Measurements from ENCODE around the gene QKI.
"Not testable (repeated sequence)": the region's sequence is repeated elsewhere in the genome, so short reads cannot be mapped to it uniquely, and the experiment has no call there.

The QKI gene

DNA sequence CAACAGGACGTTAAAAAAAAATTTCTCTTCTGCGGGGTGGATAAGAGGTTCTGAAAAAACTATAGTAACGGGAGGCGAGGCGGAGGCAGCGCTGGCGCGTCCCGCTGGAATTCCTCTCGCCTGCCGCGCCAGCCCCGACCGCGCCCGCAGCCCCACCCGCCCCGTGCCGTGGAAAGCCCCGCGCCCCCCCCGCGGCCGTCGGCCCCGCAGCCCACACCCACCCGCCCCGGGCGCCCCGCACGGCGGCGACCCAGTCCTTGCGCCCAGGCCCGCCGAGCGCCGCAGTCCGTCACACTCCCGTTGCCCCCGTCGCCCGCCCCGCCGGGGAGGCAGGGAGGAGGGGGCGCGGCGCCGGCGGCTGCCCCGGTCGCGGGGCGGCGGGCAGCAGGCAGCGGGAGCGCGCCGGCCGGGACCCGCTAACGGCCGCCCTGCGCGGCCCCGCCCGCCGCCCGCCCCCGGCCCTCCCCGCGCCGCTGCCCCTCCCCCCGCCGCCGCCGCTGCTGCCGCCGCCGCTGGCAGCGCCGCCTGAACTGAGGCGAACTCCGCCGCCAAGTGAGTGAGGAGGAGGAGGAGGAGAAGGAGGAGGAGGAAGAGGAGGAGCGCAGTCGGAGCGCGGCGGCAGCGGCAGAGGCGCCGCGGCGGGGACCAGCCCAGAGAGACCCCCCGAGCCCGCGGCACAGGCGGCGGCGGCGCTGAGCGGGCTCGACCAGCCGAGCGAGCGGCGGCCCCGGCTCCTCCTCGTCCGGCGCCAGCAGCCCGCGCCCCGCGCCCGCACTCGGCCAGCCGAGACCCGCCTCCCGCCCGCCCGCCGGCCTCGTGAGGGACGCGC, at the start of gene QKI:
Gene QKI (plus strand): TSS at position 602 of the 829 bp plus-strand sequence. CDS start 476 bp downstream, outside the sequence.
- DNase-seq (ENCODE audit: low read depth, low spot score) = no peak

DNA sequence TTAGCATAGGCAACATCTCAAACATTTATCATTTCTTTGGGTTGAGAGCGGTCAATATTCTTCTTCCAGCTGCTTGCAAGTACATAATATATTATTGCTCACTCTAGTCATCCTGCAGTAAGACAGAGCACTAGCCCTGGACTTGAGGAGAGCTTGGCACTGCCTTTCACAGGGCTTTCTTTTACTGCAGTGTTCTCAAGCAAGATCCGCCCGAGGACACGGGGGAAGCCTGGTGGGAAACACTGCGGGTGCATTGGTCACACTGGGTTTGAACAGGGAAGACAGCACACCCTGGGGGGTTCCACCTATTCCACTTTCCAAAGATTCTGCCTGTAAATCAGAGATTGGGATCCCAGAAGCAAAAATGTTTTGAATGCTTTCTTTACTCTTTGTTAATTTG, 48.2 kb upstream of the QKI start:
- DNase-seq (ENCODE audit: low read depth, low spot score) = no peak

DNA sequence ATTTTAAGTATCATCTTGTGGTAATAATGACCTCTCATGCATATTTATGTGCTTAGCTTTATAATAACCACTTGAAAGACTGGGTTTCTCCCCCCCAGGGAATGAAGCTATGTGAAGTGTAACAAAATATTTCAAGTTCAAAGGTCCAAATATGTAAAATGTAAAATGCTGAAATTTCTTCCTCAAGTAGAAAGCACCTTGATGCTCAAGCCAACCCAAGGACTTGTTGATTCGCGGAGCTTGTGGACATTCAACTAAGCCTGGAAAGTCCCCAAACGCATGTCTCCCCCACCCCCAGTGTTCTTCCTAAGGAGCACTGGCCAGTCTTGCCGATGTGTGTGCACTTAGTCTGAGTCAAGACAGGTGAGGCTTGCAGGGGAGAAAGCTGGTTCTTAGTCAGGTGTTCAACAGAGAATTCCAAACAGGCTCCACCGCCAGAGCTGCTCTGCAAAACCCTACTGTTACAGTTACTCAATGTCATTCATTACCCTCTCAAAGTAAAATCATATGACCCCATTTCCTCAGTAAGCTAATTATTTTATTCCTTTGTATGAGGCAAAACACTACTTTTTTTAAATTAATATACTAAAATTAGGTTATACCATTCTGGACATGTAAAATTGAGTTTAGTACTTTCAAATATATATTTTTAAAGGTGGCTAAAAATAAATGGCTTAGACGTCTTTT, 46.9 kb upstream of the QKI start:
- DNase-seq (ENCODE audit: low read depth, low spot score) = no peak

DNA sequence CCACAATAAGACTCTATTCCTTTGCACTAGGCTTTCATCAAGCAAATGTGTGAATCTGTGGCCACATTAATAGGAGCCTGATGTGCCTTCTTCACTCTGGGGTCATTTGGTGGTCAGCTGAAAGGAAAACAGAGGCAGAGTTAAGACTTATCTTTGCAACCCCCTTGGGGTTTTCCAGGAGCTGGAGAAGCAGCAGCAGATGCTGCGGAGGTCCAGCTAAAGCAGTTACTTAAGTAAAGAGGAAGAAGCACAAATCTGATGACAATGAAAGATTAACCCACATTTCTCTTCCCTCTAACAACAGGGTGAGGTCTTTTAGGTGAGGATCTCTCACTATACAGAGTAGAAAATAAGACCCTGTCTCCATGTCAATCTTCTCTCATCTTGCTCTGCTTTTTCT, 45.4 kb upstream of the QKI start:
- no peak for DNase-seq (ENCODE audit: low read depth, low spot score)

DNA sequence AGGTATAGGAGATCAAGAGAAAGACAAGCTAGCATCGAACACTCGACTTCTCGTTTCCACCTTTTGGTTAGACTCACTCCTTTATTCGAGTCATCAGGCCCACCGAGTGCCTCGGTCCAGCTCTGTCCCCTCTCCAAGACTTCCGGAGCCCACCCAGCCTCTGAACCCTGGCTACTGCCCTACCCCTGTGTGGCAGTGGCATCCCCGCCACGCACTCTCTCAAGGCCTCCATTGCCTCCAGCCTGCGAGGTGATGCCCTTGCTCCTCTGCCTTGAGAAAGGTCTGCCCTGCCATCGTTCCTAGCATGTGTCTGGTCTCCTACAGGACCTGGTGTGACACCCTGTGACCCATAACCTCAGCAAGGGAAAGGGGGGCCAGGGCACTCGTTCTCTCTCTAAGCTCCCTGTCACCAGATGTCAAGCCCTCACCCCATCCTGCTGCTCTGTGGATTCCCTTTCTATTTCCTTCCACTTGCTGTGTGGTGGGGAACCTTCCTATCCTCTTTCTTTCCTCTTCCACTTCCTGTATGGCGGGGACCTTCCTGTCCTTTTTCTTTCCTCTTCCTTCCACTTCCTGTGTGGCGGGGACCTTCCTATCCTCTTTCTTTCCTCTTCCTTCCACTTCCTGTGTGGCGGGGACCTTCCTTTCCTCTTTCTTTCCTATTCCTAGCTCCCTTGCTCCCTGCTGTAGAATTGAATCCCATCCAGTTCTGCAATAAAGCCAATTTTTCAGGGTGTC, 44.7 kb upstream of the QKI start:
- DNase-seq (ENCODE audit: low read depth, low spot score) = no peak

DNA sequence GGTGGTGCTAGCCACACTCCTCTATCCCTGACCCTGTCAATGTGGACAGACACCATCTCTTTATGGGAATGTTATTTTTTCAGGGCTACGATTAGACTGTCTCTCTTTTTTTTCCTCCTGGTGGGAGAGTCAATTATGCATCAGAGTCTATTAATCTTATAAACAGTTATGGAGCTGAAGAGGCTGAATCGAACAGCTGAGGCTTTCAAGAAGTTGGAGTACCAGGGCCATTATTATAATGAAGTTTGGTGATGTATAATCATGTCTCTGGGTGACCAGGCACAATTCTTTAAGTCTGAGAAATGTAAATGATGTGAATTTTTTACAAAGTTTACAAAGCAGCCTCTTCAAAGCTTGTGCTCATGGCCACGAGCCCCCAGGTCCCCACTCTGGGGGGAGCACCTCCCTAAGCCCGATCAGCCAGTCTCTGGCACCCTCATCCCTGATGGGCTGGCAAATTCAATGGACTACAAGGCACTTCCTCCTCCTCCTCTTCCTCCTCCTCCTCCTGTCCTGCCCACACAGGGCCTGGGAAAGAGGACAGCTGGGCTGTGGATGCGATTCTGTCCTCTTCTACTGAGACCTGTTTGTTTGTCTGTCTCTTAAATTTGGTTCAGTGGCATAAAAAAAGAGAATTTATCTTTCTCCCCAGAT, 43.9 kb upstream of the QKI start:
- no peak for DNase-seq (ENCODE audit: low read depth, low spot score)

DNA sequence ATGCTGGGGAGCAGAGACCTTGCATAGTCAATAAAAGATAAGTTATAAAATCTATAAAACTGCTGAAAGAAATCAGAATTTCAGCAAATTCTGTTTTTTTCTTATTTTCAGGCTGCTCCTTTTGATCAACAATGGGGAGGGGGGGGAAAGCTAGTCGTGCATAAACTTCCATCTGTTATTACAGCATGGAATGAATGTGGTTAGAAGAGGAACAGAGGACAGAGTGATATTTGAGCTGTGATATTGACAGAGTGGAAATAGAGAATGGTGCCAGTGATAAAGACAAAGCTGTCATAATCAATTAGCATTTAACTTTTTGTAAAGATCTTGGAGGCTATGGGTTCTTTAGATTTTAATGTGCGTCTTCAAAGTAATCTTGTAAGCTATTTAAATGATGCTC, 43.4 kb upstream of the QKI start:
- DNase-seq (ENCODE audit: low read depth, low spot score) = no peak

DNA sequence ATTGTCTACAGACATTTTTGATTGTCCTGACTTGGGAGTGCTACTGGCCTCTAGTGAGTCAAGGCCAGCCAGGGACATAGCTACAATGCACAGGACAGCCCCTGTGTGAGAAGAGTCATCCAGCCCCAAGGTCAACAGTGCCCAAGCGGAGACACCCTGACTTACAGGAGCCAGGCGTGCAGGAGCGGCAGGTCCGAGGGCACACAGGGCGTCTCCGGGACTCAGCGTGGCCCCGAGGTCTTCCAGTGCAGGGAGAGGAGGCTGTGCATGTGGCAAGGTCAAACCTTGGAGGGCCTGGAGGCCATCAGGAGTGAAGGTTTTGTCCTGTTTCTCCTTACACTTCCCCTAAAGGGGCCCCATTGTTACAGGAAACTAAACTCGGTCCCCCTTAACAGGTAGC, 41.3 kb upstream of the QKI start:
- no peak for DNase-seq (ENCODE audit: low read depth, low spot score)

DNA sequence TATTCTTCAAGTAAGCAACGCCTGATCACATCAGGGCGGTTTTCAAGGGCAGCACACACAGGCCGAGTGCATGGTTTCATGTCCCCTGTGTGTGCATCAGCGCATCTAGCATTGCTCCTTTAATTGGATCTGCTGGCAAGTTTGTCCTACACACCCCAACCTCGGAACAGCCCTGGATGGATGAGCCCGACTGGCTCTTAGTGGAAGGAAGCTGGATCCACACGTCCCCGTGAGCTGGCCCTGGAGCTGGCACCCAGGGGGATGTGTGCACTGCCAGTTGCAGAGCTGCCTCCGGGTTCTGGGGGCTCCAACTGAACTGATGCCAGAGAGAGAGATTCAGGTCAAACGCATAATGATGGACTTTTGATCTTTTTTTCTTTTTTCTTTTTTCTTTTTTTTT, 39.2 kb upstream of the QKI start:
- no peak for DNase-seq (ENCODE audit: low read depth, low spot score)

DNA sequence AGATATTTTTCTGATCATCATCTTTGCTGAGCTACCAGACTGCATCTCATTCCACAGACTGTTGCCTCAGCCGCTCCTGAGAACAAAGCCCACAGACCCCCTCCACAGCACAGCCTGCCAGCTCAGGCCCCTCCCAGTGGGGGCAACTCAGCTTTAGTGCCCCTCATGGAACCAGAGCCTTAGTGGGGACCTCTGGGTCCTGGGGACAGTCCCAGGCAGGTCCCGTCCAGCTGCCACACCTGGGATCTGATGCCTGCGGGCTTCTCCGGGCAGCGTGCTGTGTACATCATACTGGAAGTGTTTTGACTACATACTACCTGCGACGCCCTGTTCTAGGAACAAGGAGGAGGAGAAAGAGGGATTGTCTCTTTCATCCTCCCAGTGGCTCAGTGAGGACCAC, 38.3 kb upstream of the QKI start:
- no peak for DNase-seq (ENCODE audit: low read depth, low spot score)

DNA sequence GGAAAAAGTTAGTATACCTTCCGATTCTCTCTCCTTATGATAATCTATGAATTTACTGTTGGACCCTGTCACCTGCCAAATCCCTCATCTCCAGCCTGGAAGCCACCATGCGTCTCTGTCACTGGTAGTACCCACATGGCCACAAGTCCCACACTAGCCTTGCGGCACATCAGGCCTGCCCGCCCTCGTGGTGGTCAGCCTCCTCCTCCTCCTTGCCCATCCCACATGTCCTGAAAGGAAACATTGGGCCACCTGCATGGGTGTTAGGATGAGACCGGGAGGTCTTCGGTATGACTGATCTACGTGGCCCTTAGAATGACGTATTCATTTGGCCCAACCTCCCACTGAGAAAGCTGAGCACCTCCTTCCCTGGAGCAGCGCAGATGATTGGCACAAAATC, 37.0 kb upstream of the QKI start:
- DNase-seq (ENCODE audit: low read depth, low spot score) = no peak

DNA sequence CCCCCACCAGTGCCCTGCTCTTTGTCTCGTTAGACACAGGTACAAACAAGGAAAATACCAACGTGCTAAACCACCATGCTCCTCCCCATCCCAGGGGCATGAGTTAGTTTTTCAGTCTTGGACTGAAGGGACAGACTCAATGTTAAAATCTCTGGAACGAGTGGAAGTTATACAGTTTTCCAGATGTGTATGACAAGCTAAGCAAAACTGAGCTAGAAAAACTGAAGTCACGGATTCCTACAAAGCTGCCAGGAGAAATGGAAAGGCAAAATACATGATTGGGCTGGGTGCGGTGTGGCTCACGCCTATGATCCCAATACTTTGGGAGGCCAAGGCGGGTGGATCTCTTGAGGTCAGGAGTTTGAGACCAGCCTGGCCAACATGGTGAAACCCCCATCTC, 34.3 kb upstream of the QKI start:
- DNase-seq (ENCODE audit: low read depth, low spot score) = no peak

DNA sequence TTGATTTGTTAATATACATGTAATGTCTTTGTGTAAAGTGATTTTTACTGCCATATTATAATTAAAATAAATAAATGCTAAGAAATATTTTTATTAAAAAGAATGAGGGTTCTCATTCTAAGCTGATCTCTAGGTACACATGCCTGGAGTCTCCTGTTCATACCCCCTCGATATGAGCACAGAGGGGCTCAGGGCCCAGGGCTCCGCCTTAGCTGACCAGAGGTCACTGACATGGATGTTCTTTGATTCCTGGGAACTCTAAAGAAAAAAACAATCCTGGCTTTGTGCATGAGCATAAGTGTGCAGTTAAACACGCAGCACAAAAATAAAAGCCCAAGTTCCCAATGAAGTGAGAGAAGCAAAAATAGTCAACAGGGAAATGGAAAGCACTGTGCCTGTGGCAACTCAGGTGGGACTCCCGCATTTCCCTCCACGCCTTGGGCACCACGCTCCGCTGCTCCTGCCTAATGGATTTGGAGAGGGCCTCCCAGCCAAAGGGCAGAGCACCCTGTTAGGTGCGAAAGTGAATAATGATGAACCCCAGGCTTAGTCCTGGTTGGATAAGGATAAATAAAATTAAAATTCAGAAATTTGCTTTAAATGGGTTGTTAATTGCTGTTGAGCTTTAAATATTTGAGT, 33.3 kb upstream of the QKI start:
- DNase-seq (ENCODE audit: low read depth, low spot score) = no peak

DNA sequence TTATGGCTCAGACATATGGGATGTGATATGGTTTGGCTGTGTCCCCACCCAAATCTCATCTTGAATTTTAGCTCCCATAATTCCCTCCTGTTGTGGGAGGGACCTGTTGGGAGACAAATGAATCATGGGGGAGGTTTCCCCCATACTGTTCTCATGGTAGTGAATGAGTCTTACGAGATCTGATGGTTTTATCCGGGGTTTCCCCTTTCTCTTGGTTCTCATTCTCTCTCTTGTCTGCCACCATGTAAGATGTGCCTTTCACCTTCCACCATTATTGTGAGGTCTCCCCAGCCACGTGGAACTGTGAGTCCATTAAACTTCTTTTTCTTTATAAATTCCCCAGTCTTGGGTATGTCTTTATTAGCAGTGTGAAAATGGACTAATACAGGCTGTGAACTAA, 31.1 kb upstream of the QKI start:
- DNase-seq (ENCODE audit: low read depth, low spot score) = not testable (repeated sequence)

DNA sequence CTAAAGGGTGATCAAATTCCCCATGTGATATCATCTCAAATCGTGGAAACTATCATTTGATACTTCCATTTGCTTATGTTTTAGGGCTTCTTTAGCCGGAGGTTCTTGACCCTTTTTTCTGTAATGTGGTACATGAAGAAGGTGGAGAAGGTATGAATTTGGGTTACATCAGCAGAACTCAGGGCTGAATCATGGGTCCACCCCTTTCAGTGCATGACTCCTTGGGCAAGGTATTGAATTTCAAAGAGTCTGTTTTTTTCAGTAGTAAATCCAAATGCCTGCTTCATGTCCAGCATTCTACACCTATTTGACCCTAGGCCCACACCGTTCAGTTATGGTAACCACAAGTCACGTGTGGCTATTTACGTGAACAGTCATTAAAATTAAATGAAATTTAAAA, 30.6 kb upstream of the QKI start:
- no peak for DNase-seq (ENCODE audit: low read depth, low spot score)

DNA sequence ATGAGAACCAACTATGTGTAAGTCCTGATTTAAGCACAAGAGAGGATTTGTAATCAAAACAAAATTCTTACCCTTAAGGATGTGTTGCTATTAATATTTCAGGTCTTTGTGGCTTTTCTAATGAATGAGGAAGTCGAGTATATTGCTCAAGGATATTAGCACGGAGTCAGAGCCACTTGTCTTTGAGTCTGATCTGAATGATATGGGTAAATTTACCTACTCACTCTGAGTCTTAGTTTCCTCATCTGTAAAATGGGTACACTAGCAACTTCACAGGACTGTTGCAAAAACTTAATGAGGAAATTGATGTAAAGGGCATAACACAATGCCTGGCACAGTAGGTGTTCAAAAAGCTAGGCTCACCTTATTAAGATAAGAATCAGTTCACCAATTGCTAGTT, 30.0 kb upstream of the QKI start:
- DNase-seq (ENCODE audit: low read depth, low spot score) = no peak

DNA sequence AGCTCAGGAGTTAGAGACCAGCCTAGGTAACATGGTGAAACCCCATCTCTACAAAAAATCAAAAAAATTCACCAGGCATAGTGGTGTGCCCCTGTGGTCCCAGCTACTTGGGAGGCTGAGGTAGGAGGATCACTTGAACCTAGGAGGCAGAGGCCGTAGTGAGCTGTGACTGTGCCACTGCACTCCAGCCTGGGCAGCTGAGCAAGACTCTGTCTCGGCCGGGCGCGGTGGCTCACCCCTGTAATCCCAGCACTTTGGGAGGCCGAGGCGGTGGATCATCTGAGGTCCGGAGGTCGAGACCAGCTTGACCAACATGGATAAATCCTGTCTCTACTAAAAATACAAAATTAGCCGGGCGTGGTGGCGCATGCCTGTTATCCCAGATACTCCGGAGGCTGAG, 29.0 kb upstream of the QKI start:
- not testable (repeated sequence) for DNase-seq (ENCODE audit: low read depth, low spot score)

DNA sequence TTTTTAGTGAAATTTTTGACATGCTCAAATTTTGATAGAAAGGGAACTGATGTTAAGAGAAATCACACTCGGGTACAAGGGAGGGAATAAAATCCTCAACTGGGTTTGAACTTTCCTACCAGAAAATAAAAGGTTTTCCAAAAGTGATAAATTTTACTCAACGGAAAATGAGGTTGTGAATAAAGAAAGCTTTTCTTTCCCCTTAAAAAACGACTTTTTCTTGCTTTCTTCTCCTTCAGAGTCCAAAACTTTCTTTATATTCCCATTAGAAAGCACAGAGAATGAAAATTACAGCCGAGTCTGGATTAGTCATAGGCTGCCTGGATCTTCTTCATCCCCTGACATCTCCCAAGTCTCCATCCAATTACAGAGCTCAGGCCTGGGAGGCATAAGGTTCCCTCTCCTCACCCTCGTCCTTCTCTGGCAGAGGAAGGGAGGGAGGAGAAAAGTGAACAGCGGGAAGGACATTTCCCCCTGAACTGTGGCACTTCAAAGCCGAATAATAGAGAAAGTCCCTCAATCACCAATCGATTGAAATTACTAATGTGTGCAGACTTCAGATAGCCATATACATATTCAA, 28.1 kb upstream of the QKI start:
- DNase-seq (ENCODE audit: low read depth, low spot score) = no peak

DNA sequence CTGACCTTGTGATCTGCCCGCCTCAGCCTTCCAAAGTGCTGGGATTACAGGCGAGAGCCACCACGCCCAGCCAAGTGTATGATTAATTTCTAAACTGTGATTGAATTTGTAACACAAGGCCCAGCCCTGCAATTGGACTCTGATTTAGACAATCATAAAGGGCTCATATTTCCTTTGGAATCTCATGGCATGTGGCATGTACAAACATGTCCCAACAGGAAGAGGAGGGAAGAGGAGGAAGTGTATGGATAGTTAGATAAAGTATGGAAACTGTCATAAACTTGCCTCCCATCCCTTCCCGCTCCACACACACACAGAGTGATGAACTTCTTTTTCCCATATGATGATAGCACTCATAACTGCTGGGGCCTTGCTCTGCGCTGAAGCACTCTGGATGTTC, 27.2 kb upstream of the QKI start:
- no peak for DNase-seq (ENCODE audit: low read depth, low spot score)

DNA sequence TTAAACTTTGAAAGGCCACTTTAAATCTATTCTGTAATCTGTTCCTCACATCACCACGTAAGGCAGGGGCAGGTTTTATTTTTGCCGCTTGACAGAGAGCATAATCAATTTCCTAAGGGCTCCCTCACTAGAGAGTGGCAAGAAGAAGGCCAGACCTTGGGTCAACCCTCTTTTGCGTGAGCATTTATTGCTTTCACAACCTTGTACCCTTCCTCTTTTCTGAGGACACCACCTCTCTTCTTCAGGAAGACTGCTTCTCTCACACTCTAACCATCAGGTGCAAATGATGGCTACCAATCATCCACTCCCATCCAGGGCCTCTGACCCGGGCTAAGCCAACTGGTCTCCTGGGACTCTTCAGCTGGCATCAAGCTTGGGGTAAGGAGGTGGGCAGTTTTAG, 25.2 kb upstream of the QKI start:
- DNase-seq (ENCODE audit: low read depth, low spot score) = no peak

DNA sequence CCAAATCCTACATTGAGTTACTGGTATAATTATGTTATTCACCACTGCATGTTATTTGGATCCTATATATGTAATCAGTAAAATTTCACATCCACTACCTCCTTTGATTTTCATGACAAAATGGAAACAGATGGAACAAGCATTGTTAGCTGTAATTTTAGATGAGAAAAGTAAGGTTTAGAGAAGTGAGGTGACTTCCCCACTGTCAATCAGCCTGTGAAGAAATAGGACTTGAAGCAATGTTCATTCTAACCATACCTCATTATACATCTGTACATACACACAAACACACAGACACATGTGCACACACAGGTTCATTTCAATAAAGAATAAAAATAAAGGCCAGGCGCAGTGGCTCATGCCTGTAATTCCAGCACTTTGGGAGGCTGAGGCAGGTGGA, 23.7 kb upstream of the QKI start:
- no peak for DNase-seq (ENCODE audit: low read depth, low spot score)

All from smooth muscle cell of the brain vasculature (primary cell).